H1 (cell line): Measurements from ENCODE around the gene SLC7A7. TPM values are rescaled to one million over a fixed set of nuclear protein-coding genes. Genes with fewer than 3 reads are reported as not detected.
"Not testable (repeated sequence)": the region's sequence is repeated elsewhere in the genome, so short reads cannot be mapped to it uniquely, and the experiment has no call there.

Experiments
- CTCF ChIA-PET: fragments of 300-600 bp; sonication (Branson Sonifier 250); formaldehyde crosslinking; loops from one replicate; lab custom pipeline; 2021; ENCODE audit not compliant: partially characterized antibody; lab: Charles Lee
- POLR2A ChIA-PET: fragments of 300-600 bp; sonication (Branson Sonifier 250); formaldehyde crosslinking; loops from one replicate; lab custom pipeline; 2021; ENCODE audit warnings: inconsistent platforms; ENCODE audit not compliant: partially characterized antibody; lab: Charles Lee
- DNase-seq, 2 experiments: peaks; one replicate each; pipeline versions ENCODE4 v3.0.0 to v3.0.0-alpha.2; 2010 to 2022; ENCODE audit warnings: low spot score in 2 of 2, low read depth in 1 of 2, mixed read lengths in 1 of 2
- FAIRE-seq: peaks from 2 replicates; lab custom pipeline; 2011; peaks lifted over from hg19 to GRCh38; lab: Jason Lieb, UNC
- H2AFZ ChIP-seq: 2 replicates; pipeline ENCODE4 v1.8.1; 2012; ENCODE audit warnings: low read length, inconsistent platforms
- H2AK5ac ChIP-seq: 2 replicates; pipeline ENCODE4 v1.6.1; 2013; ENCODE audit warnings: low read depth, low read length
- H2BK120ac ChIP-seq: replicated peaks from 2 replicates; pipeline ENCODE3; 2013; ENCODE audit warnings: low read depth, low read length, inconsistent platforms
- H2BK12ac ChIP-seq: 2 replicates; pipeline ENCODE4 v1.6.1; 2013; ENCODE audit warnings: low read depth, low read length
- H2BK15ac ChIP-seq: 2 replicates; pipeline ENCODE4 v1.6.1; 2013; ENCODE audit warnings: low read length
- H2BK20ac ChIP-seq: 2 replicates; pipeline ENCODE4 v1.6.1; 2013; ENCODE audit warnings: low read length
- H2BK5ac ChIP-seq: 2 replicates; pipeline ENCODE4 v1.6.1; 2013; ENCODE audit warnings: low read depth, low read length
- H3K14ac ChIP-seq: 2 replicates; pipeline ENCODE4 v1.6.1; 2013; ENCODE audit warnings: inconsistent platforms; ENCODE audit not compliant: insufficient read length
- H3K18ac ChIP-seq: 2 replicates; pipeline ENCODE4 v1.6.1; 2013; ENCODE audit warnings: low read length; ENCODE audit errors: extremely low read depth
- H3K23ac ChIP-seq: 2 replicates; pipeline ENCODE4 v1.6.1; 2013; ENCODE audit warnings: inconsistent platforms; ENCODE audit not compliant: insufficient read length
- H3K23me2 ChIP-seq: 2 replicates; pipeline ENCODE4 v1.6.1; 2013; ENCODE audit warnings: low read depth, low read length
- H3K27ac ChIP-seq: 2 replicates; pipeline ENCODE4 v1.6.1; 2011; ENCODE audit warnings: low read depth, low read length, inconsistent platforms
- H3K27me3 ChIP-seq, 4 experiments: replicated peaks in 1 of 4; 1 replicate in 1 of 4; 2 replicates in 3 of 4; pipeline versions ENCODE4 v1.6.1 to v1.8.1; 2011 to 2013; ENCODE audit warnings: low read length in 3 of 4, mild to moderate bottlenecking in 3 of 4, inconsistent platforms in 2 of 4, mixed read lengths in 2 of 4, moderate library complexity in 1 of 4; ENCODE audit not compliant: control insufficient read depth in 3 of 4, insufficient read depth in 3 of 4; ENCODE audit errors: extremely low read depth in 1 of 4
- H3K36me3 ChIP-seq, 4 experiments: 2 replicates each; pipeline versions ENCODE4 v1.6.1 to v1.8.1; 2011 to 2013; ENCODE audit warnings: mild to moderate bottlenecking in 4 of 4, low read length in 3 of 4, moderate library complexity in 2 of 4, control low read depth in 1 of 4, inconsistent platforms in 1 of 4; ENCODE audit not compliant: insufficient read depth in 4 of 4, control insufficient read depth in 2 of 4
- H3K4ac ChIP-seq: replicated peaks from 2 replicates; pipeline ENCODE3; 2013; ENCODE audit warnings: low read length, low read depth, mixed read lengths, inconsistent platforms; ENCODE audit not compliant: insufficient read length
- H3K4me1 ChIP-seq, 4 experiments: replicated peaks in 1 of 4; 1 replicate in 1 of 4; 2 replicates in 3 of 4; pipeline versions ENCODE4 v1.6.1 to v1.8.1; 2011 to 2013; ENCODE audit warnings: low read length in 3 of 4, inconsistent platforms in 2 of 4, mixed read lengths in 1 of 4; ENCODE audit not compliant: insufficient read depth in 4 of 4, control insufficient read depth in 3 of 4
- H3K4me2 ChIP-seq, 2 experiments: 2 replicates each; pipeline versions ENCODE4 v1.6.1 to v1.8.1; 2011 to 2013; ENCODE audit warnings: low read depth in 2 of 2, low read length in 2 of 2, control low read depth in 1 of 2, inconsistent platforms in 1 of 2, mild to moderate bottlenecking in 1 of 2; ENCODE audit not compliant: insufficient read depth in 1 of 2
- H3K4me3 ChIP-seq, 4 experiments: fragments of 200-600, 300-600 bp in 1 of 4; sonication (generic), shearing (Covaris generic), sonication (Bioruptor Twin) in 1 of 4; 2 replicates each; pipeline versions ENCODE4 v1.5.1 to v1.8.1; 2011 to 2016; ENCODE audit warnings: low read length in 4 of 4, low read depth in 3 of 4, control low read depth in 2 of 4, inconsistent platforms in 2 of 4, mild to moderate bottlenecking in 2 of 4, mixed read lengths in 1 of 4, moderate library complexity in 1 of 4; ENCODE audit not compliant: insufficient read depth in 2 of 4; ENCODE audit errors: extremely low read depth in 1 of 4
- H3K56ac ChIP-seq: replicated peaks from 2 replicates; pipeline ENCODE3; 2013; ENCODE audit warnings: low read depth, mild to moderate bottlenecking, mixed read lengths, low read length, inconsistent platforms; ENCODE audit not compliant: insufficient read length
- H3K79me1 ChIP-seq: 2 replicates; pipeline ENCODE4 v1.6.1; 2013; ENCODE audit warnings: low read depth, low read length, control low read depth
- H3K79me2 ChIP-seq, 2 experiments: 2 replicates each; pipeline versions ENCODE4 v1.6.1 to v1.8.1; 2012 to 2013; ENCODE audit warnings: low read length in 2 of 2, mild to moderate bottlenecking in 2 of 2, inconsistent platforms in 1 of 2; ENCODE audit not compliant: insufficient read depth in 2 of 2, control insufficient read depth in 1 of 2
- H3K9ac ChIP-seq, 4 experiments: replicated peaks in 1 of 4; 1 replicate in 1 of 4; 2 replicates in 3 of 4; pipeline versions ENCODE4 v1.6.1 to v1.8.1; 2011 to 2013; ENCODE audit warnings: low read depth in 3 of 4, low read length in 3 of 4, control low read depth in 2 of 4, mild to moderate bottlenecking in 2 of 4, moderate library complexity in 2 of 4, inconsistent platforms in 1 of 4; ENCODE audit errors: extremely low read depth in 1 of 4
- H3K9me3 ChIP-seq, 2 experiments: 2 replicates each; pipeline versions ENCODE4 v1.6.1 to v1.8.1; 2012 to 2013; ENCODE audit warnings: mild to moderate bottlenecking in 2 of 2, moderate library complexity in 2 of 2, control low read depth in 1 of 2, inconsistent platforms in 1 of 2, low read depth in 1 of 2, low read length in 1 of 2, mixed read lengths in 1 of 2; ENCODE audit not compliant: insufficient read depth in 2 of 2
- H4K20me1 ChIP-seq, 2 experiments: replicated peaks in 1 of 2; 2 replicates each; pipeline versions ENCODE3 to v1.8.1; 2011 to 2013; ENCODE audit warnings: inconsistent platforms in 2 of 2, low read length in 2 of 2, mild to moderate bottlenecking in 1 of 2; ENCODE audit not compliant: insufficient read depth in 2 of 2, control insufficient read depth in 1 of 2
- H4K5ac ChIP-seq: 2 replicates; pipeline ENCODE4 v1.6.1; 2013; ENCODE audit warnings: low read length, low read depth, mixed read lengths, inconsistent platforms; ENCODE audit not compliant: insufficient read length
- H4K8ac ChIP-seq: 2 replicates; pipeline ENCODE4 v1.8.0; 2013; ENCODE audit warnings: mild to moderate bottlenecking, moderate library complexity, low read length, inconsistent platforms; ENCODE audit not compliant: insufficient read depth; ENCODE audit errors: extremely low read depth
- H4K91ac ChIP-seq: replicated peaks from 2 replicates; pipeline ENCODE3; 2013; ENCODE audit warnings: low read length, mixed read lengths, inconsistent platforms; ENCODE audit not compliant: insufficient read length
- WGBS, 2 experiments: shearing (Covaris generic) in 1 of 2; methylation state at CpG; one replicate each; pipeline versions ENCODE4 v1.1.6 to v1.1.7; 2013 to 2015; ENCODE audit warnings: low lambda C conversion rate in 2 of 2, mixed read lengths in 2 of 2, inconsistent platforms in 1 of 2, low coverage in 1 of 2, missing lambda C conversion rate in 1 of 2; ENCODE audit not compliant: insufficient replicate concordance in 2 of 2, insufficient coverage in 1 of 2, insufficient read length in 1 of 2; ENCODE audit errors: extremely low coverage in 1 of 2, missing lambda C conversion rate in 1 of 2; 5-methylcytosine and 5-hydroxymethylcytosine counted together
- polyA plus RNA-seq, 7 experiments: library from polyadenylated mRNA; depleted of rRNA in 3 of 7; stranded (reverse) in 5 of 7; unstranded in 2 of 7; fragments of >200 nt in 5 of 7; fragments of 200-250 nt in 2 of 7; gene quantifications; 1 replicate in 5 of 7; 2 replicates in 1 of 7; 4 replicates in 1 of 7; pipeline versions ENCODE4 v1.2.1 to v1.2.3, GENCODE V29; 2011 to 2013; ENCODE audit warnings: missing spikeins in 2 of 7, mixed read lengths in 2 of 7
- total RNA-seq: library from RNA; stranded (reverse); fragmentation: NEBNext Ultra II Directional; extraction: Animal tissue kit (Norgen Biotek cat#: 25700); gene quantifications from 2 replicates; pipeline ENCODE4 v1.2.1, GENCODE V29; 2021

SLC7A7 gene
- total and polyA plus RNA-seq, 2 of the 8 experiments (the other 6 are each of a cell fraction or from before 2014, with no cell fraction given): 5.8 to 14.9 TPM

DNA sequence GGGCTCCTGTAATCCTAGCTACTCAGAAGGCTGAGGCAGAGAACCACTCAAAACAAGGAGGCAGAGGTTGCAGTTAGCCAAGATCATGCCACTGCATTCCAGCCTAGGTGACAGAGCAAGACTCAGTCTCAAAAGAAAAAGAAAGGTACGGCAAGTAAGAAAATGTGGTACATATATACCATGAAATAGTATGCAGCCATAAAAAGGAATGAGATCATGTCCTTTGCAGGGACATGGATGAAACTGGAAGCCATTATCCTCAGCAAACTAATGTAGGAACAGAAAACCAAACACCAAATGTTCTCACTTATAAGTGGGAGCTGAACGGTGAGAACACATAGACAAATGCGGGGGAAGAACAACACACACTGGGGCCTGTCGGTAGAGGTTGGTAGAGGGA is 10.0 kb downstream of the SLC7A7 start:
- not testable (repeated sequence) for H4K91ac ChIP-seq, DNase-seq, H2AFZ ChIP-seq, H3K23me2 ChIP-seq, H3K23ac ChIP-seq, H2BK120ac ChIP-seq, H3K4me2 ChIP-seq, H3K27me3 ChIP-seq, H3K9me3 ChIP-seq, H3K56ac ChIP-seq, H3K14ac ChIP-seq, H4K5ac ChIP-seq, H2BK5ac ChIP-seq, H3K36me3 ChIP-seq, H4K20me1 ChIP-seq, H4K8ac ChIP-seq, H3K9ac ChIP-seq, H2BK12ac ChIP-seq, FAIRE-seq, H3K79me1 ChIP-seq, H2AK5ac ChIP-seq, H2BK20ac ChIP-seq, H3K27ac ChIP-seq, H3K4me1 ChIP-seq, H2BK15ac ChIP-seq, H3K18ac ChIP-seq, H3K79me2 ChIP-seq, H3K4ac ChIP-seq, H3K4me3 ChIP-seq
- ChIA-PET CTCF (interaction anchor here (1.1 to 53.1 kb wide), 5 partner anchors 9 to 54 kb away, joined by 3 to 1562 read pairs (median 18); partner anchors contain the start of genes LRP10, MMP14 and REM2), POLR2A (interaction anchor here (1.1 kb wide), 1 partner anchor 10 kb away, joined by 3 read pairs; the partner anchor contains the start of gene SLC7A7)
- WGBS, 2 experiments: 85% methylated on average over 4 of the region's 4 CpGs; no CpG with 5 or more reads in 1 of the 2 experiments
